LNCAP (cell line): ENCODE measurements around the gene HSPA12A.

Experiments used
- TF ChIP-seq, protein P1 (sequence below): fragments of 450-650 bp; IDR thresholded peaks from 2 replicates; pipeline ENCODE4 v1.5.1; 2017; ENCODE audit warnings: mild to moderate bottlenecking

Gene HSPA12A

DNA sequence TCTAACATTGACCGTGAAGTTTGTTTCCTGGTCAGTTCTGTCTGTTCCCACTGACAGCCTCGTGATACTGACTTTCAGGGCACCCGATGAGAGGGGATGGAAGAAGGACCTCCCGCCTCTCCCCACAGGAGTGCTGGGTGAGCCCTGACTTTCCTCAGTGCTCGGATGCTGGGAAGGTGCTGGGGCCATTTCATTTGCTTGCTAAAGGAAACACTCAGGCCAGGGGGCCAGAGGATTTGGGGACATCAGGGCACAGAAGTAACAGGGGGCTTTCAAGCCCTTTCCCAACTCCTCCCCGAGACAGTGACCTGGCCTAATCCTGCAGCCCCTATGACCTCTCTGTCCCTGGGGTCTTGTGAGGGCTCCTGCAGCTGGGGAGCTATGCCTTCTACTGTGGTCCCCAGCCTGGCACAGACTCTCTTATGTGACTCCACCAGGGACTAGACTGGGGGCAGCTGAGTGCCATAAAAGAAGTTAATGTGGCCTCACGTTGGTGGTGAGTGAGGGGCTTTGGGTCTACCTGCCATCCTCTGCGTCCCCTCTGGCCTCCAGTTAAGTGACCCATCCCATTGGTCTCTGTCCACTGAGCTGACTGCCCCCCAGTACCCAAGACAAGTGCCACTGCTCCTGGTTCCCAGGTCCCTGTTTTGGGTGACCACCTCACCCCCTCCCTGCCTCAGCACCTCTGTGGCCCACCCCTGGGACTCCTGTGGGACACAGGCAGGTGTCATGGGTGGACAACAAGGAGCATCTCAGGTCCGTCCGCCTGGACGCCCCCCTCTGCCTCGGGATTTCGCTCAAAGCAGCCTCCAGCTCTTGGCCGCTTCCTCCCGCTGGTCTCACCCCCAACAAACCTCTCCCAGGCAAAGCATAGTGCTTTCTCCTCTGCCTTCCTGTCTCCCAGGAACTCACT is 33.4 kb upstream of the HSPA12A start:
- TF ChIP-seq, protein P1, sequence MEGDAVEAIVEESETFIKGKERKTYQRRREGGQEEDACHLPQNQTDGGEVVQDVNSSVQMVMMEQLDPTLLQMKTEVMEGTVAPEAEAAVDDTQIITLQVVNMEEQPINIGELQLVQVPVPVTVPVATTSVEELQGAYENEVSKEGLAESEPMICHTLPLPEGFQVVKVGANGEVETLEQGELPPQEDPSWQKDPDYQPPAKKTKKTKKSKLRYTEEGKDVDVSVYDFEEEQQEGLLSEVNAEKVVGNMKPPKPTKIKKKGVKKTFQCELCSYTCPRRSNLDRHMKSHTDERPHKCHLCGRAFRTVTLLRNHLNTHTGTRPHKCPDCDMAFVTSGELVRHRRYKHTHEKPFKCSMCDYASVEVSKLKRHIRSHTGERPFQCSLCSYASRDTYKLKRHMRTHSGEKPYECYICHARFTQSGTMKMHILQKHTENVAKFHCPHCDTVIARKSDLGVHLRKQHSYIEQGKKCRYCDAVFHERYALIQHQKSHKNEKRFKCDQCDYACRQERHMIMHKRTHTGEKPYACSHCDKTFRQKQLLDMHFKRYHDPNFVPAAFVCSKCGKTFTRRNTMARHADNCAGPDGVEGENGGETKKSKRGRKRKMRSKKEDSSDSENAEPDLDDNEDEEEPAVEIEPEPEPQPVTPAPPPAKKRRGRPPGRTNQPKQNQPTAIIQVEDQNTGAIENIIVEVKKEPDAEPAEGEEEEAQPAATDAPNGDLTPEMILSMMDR, result no peak

- TF ChIP-seq, protein P1, result no peak
Observed at GRCh38 chr10:116774728-116775151, 32.4 kb upstream of the HSPA12A start.

GRCh38 chr10:116772909-116773705 is 30.7 kb upstream of the HSPA12A start:
- TF ChIP-seq, protein P1, result no peak

- TF ChIP-seq, protein P1, result no peak
Observed at GRCh38 chr10:116771959-116772585, 29.7 kb upstream of the HSPA12A start.

GRCh38 chr10:116771101-116771958 is 29.0 kb upstream of the HSPA12A start:
- TF ChIP-seq, protein P1, result no peak

GRCh38 chr10:116770281-116770680 is 27.9 kb upstream of the HSPA12A start:
- TF ChIP-seq, protein P1, result no peak

DNA sequence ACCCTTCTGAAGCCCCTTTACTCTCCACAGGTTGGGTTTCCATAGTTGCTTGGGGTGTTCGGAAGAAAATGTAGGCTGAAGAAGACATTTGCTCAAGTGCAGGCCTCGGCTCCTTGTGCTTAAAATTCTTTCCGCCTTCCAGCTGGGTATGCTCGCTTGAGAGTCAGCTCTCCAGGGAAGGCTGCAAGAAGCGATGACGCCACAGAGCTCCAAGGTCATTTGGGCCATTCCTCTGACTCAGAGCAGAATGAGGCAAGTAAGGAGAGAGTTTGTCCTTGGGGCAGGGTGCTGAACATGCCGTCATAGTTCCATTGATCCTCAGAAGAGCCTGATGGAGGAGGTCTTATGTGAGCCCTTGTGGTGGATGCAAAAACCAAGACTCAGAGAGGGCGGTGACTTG is 27.4 kb upstream of the HSPA12A start:
- TF ChIP-seq, protein P1, result no peak
